Vein endothelial cell (primary cell): Measurements from ENCODE around the gene SPTAN1. TPM values are rescaled to one million over a fixed set of nuclear protein-coding genes. Genes with fewer than 3 reads are reported as not detected.

Experiments used
- small RNA-seq: library from RNA; depleted of rRNA; stranded (forward); fragments of <200 nt; gene quantifications from one replicate; pipeline ENCODE3, GENCODE V24; 2012
- total RNA-seq: library from RNA; depleted of rRNA; stranded (reverse); fragments of >200 nt; gene quantifications from 2 replicates; pipeline ENCODE4 v1.2.3, GENCODE V29; 2012

The SPTAN1 gene
- total RNA-seq: 470 and 484 TPM in 2 replicates

DNA sequence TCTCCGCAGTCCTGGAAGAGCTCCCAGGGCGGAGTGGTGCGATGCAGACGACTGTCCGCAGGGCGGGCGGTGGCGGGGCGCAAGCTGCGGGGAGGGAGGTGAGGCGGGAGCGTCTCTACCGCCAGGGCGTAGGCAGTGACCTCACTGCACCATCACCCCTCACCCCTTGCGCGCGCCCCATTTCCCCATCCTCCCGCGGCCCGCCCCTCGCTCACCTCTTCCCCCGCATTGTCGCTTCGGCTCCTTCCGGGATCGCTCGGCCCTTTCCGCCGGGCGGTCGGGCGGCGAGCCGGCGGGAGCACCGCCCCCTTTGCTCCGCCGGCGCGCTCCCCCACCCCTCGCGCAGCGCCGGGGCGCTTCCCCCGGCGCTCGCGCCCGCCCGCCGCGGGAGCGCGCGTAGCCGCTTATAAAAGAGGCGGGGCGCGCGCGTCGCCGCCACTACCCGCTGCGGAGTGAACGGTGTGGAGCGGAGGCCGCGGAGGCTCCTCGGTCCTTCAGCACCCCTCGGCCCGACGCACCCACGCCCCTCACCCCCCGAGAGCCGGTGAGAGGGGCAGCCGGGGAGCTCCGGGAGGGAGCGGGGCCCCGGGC is at the start of gene SPTAN1:
TSS of gene SPTAN1 (plus strand) at position 435 of the 591 bp plus-strand sequence. CDS start 14,154 bp downstream, outside the sequence.

DNA sequence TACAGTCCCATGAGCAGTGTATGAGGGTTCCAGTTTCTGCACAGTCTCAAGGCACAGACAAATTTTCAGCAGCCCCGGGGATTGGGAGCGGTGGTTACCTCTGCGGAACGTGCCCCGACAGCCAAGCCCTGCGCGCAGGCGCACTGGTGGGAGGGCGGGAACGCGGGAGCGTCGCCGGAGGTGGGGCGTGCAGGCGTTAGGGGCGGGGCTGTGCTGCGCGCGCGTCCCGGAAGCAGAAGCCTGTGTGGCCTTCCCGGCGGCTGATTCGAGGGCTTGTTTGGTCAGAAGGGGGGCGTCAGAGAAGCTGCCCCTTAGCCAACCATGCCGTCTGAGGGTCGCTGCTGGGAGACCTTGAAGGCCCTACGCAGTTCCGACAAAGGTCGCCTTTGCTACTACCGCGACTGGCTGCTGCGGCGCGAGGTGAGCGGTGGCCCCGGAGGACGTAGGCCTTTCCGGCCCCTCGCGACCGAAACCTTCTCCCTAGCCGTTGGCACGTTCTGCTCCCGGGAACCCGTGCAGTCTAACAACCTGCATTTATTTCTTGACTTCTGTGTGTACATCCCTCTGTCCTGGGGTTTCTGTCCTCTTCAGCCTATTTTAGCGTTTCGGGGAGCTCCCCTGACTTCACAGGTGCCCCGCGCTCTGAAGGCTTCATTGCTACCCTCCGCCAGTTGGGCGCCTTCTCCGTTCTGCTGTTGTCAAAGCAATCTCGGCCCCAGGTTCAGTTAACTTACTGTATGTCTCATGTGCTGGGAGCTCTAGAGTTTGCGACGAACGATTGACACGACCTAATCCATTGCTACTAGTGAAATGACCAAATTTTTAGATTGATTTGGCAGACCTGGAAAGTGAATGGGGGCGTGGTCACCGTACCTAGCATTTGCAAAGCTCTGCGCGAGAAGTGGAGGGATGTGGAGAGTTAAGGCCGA is 47.6 kb upstream of the SPTAN1 start, which contains the start of gene GLE1:
TSS of gene GLE1 (plus strand) at position 235 of the 929 bp plus-strand sequence. CDS start at position 322, 87 bp downstream.

DNA sequence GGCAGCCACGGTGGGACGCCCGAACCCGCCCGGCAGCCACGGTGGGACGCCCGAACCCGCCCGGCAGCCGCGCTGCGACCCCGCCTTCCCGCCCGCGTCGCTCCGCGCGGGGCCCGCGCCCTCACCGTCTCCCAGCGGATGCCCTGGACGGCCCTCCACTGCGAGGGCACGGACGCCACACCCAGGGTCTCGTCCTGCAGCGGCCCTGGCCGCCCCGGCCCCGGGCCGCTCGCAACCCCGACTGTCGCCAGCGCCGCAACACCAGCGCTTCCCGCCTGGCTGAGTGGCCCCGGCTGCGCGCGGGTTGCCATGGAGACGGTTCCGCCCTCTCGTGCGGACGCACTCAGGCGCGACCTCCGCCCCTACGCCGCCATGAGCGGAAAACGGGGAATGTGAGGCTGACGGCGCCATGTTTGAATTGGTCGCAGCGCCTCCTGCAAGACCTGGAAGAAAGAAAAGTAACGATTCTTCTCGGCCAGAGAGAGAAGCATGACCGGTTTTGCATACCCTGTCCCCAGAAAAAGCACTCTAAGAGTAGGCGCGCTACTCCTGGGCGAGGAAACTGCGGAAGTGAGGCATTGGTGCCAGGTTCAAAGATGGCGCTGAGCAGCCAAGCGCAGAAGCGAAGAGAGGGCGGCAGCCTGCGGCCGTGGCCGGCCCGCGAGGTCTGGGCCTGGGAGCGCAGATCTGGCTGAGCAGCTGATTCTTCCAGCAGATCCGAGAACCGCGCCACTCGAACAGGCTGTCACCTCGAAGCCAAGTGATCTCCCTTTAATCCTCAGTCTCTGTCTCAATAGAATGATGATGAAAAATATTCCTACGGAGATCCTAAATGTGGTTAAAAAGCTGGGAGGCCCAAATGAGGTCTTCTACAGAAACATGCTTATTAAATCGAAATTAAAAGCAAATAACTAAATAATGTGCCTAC is 104.3 kb downstream of the SPTAN1 start, which contains the start of gene DYNC2I2:
TSS of gene DYNC2I2 (minus strand) at position 432 of the 928 bp plus-strand sequence. CDS start at position 311, 121 bp downstream.

Small RNA genes lying within 50 kb of the gene (small RNA-seq; reads per million reads assigned to genes)
- not detected for gene RNU7-171P

Other genes starting within 250 kb of the SPTAN1 start
- gene TRUB2, start 230.1 kb upstream of the SPTAN1 start, total RNA-seq: 16.7 and 24.2 TPM in 2 replicates
- 45.7 and 46.2 TPM in 2 replicates for gene COQ4, start 229.7 kb upstream of the SPTAN1 start, total RNA-seq
- gene SLC27A4, start 212.1 kb upstream of the SPTAN1 start, total RNA-seq: 39.5 and 40.2 TPM in 2 replicates
- gene URM1, start 181.2 kb upstream of the SPTAN1 start, total RNA-seq: 49.5 and 49.6 TPM in 2 replicates
- gene CERCAM, start 131.7 kb upstream of the SPTAN1 start, total RNA-seq: 22.4 and 44.7 TPM in 2 replicates
- gene ODF2, start 96.6 kb upstream of the SPTAN1 start, total RNA-seq: 36.6 and 40.5 TPM in 2 replicates
- gene GLE1, start 47.9 kb upstream of the SPTAN1 start, total RNA-seq: 17.6 and 22.4 TPM in 2 replicates
- gene DYNC2I2, start 104.3 kb downstream of the SPTAN1 start, total RNA-seq: 61.0 and 62.1 TPM in 2 replicates
- 371 and 506 TPM in 2 replicates for gene SET, start 136.6 kb downstream of the SPTAN1 start, total RNA-seq
- 17.2 and 25.5 TPM in 2 replicates for gene PKN3, start 149.9 kb downstream of the SPTAN1 start, total RNA-seq
- 39.0 and 46.1 TPM in 2 replicates for gene ZDHHC12, start 171.5 kb downstream of the SPTAN1 start, total RNA-seq
- 14.0 and 23.2 TPM in 2 replicates for gene ZER1, start 219.3 kb downstream of the SPTAN1 start, total RNA-seq
- gene TBC1D13, start 234.7 kb downstream of the SPTAN1 start, total RNA-seq: 29.1 and 33.4 TPM in 2 replicates